Memory B cell (primary cell): ENCODE results near the gene RNPEP.

Experiments
- ATAC-seq: fragments of 150-1000 bp; cut with Tn5 transposase; 2 replicates; pipeline ENCODE4 v1.10.0; 2021; ENCODE audit warnings: low read depth, mild to moderate bottlenecking, moderate library complexity
- DNase-seq, 2 donors: peaks; one replicate each; pipeline ENCODE4 v3.0.0; 2022; ENCODE audit warnings: low spot score in 2 of 2
- H3K27ac Mint-ChIP-seq: one replicate; pipeline ENCODE4 v1.8.0; 2022; ENCODE audit warnings: mild to moderate bottlenecking, moderate library complexity, mixed read lengths
- H3K27me3 Mint-ChIP-seq: one replicate; pipeline ENCODE4 v1.8.0; 2022; ENCODE audit warnings: mixed read lengths
- H3K36me3 Mint-ChIP-seq: one replicate; pipeline ENCODE4 v1.8.0; 2022; ENCODE audit warnings: mild to moderate bottlenecking, mixed read lengths
- H3K4me1 Mint-ChIP-seq: one replicate; pipeline ENCODE4 v1.8.0; 2022; ENCODE audit warnings: mixed read lengths
- H3K4me3 Mint-ChIP-seq: one replicate; pipeline ENCODE4 v1.8.0; 2022; ENCODE audit warnings: mild to moderate bottlenecking, moderate library complexity, mixed read lengths
- H3K9me3 Mint-ChIP-seq: one replicate; pipeline ENCODE4 v1.8.0; 2022; ENCODE audit warnings: mixed read lengths

Gene RNPEP

GRCh38 chr1:201983380-201983805, 945 bp downstream of the RNPEP start:
- ATAC-seq (peak; percentile 23), DNase-seq (no peak)
- Mint-ChIP-seq H3K4me1 (peaks cover 19% of the 10 kb centered on the region), H3K27ac (peak overlapping the region; percentile 88), H3K9me3 (no peaks in the 10 kb centered on the region), H3K27me3 (peaks cover 1% of the 10 kb centered on the region), H3K36me3 (peaks cover 2% of the 10 kb centered on the region), H3K4me3 (peak overlapping the region; percentile 95)

DNA sequence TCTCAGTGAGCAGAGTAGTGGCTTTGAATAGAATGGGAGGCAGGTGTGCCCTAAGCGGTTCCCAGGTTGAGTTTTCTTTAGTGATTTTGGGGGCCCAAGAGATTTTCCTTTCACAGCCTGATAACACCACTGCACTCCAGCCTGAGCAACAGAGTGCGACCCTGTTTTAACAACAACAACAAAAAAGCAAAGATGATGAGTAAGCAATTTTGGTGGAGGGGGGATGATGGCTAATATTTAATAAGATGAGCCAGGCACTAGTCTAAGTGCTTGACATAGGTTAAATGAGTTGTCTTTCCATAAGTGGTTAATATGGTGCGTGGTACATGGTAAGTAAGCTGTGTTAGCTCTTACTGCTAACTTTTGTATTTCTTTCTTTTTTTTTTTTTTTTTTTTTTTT, 2.0 kb downstream of the RNPEP start:
- no peak for ATAC-seq
- peaks cover 19% of the 10 kb centered on the region for H3K4me1 Mint-ChIP-seq

DNA sequence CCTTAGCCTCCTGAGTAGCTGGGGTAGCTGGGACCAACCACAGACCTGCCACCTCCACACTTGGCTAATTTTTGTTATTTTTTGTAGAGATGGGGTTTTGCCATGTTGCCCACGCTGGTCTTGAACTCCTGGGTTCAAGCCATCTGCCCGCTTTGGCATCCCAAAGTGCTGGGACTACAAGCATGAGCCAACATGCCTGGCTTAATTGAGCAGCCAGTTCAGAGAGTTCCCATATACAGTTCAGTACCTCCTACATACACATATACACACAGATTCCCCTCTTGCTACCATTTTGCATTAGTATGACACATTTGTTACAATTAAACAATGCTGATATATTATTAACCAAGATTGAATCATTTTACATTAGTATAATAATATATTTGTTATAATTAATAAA, 2.9 kb downstream of the RNPEP start:
- ATAC-seq = no peak
- no peaks in the 10 kb centered on the region for H3K27me3 Mint-ChIP-seq
- H3K27ac Mint-ChIP-seq = no peak overlapping the region
- DNase-seq = no peak
- H3K9me3 Mint-ChIP-seq = no peaks in the 10 kb centered on the region
- H3K4me1 Mint-ChIP-seq = peaks cover 19% of the 10 kb centered on the region
- H3K36me3 Mint-ChIP-seq = peaks cover 7% of the 10 kb centered on the region
- H3K4me3 Mint-ChIP-seq = no peak overlapping the region

More for the DNA sequence above, 2.0 kb downstream of the RNPEP start:
- no peak for DNase-seq
- Mint-ChIP-seq H3K4me3 (no peak overlapping the region), H3K27me3 (no peaks in the 10 kb centered on the region), H3K27ac (no peak overlapping the region), H3K36me3 (peaks cover 2% of the 10 kb centered on the region), H3K9me3 (no peaks in the 10 kb centered on the region)

- peaks cover 19% of the 10 kb centered on the region for H3K36me3 Mint-ChIP-seq
- ATAC-seq (no peak), DNase-seq (no peak)
- no peaks in the 10 kb centered on the region for H3K9me3 Mint-ChIP-seq
- H3K4me1 Mint-ChIP-seq = peaks cover 8% of the 10 kb centered on the region
- no peaks in the 10 kb centered on the region for H3K27me3 Mint-ChIP-seq
- no peak overlapping the region for H3K4me3 Mint-ChIP-seq
- H3K27ac Mint-ChIP-seq = no peak overlapping the region
Observed at GRCh38 chr1:201988601-201989000, 6.2 kb downstream of the RNPEP start.

GRCh38 chr1:201989354-201990128, 7.1 kb downstream of the RNPEP start:
- H3K36me3 Mint-ChIP-seq = peaks cover 27% of the 10 kb centered on the region
- H3K9me3 Mint-ChIP-seq = no peaks in the 10 kb centered on the region
- H3K4me1 Mint-ChIP-seq = peaks cover 3% of the 10 kb centered on the region
- H3K27me3 Mint-ChIP-seq = no peaks in the 10 kb centered on the region
- no peak overlapping the region for H3K4me3 Mint-ChIP-seq
- ATAC-seq = no peak
- H3K27ac Mint-ChIP-seq = no peak overlapping the region
- no peak for DNase-seq

GRCh38 chr1:201990427-201990826, 8.0 kb downstream of the RNPEP start:
- H3K4me1 Mint-ChIP-seq = peaks cover under 1% of the 10 kb centered on the region
- DNase-seq = no peak
- no peak for ATAC-seq
- no peak overlapping the region for H3K4me3 Mint-ChIP-seq
- H3K9me3 Mint-ChIP-seq = no peaks in the 10 kb centered on the region
- no peaks in the 10 kb centered on the region for H3K27me3 Mint-ChIP-seq
- peaks cover 29% of the 10 kb centered on the region for H3K36me3 Mint-ChIP-seq
- H3K27ac Mint-ChIP-seq = no peak overlapping the region

GRCh38 chr1:201999625-202000238, 17.3 kb downstream of the RNPEP start:
- Mint-ChIP-seq H3K9me3 (no peaks in the 10 kb centered on the region), H3K27me3 (no peaks in the 10 kb centered on the region), H3K4me3 (no peak overlapping the region), H3K4me1 (no peaks in the 10 kb centered on the region), H3K27ac (no peak overlapping the region), H3K36me3 (peaks cover 45% of the 10 kb centered on the region)
- DNase-seq (no peak), ATAC-seq (peak; percentile 59)

GRCh38 chr1:202002507-202002906, 20.1 kb downstream of the RNPEP start:
- H3K27ac Mint-ChIP-seq = no peak overlapping the region
- no peaks in the 10 kb centered on the region for H3K9me3 Mint-ChIP-seq
- no peaks in the 10 kb centered on the region for H3K27me3 Mint-ChIP-seq
- no peaks in the 10 kb centered on the region for H3K4me1 Mint-ChIP-seq
- no peak overlapping the region for H3K4me3 Mint-ChIP-seq
- DNase-seq = no peak
- peaks cover 43% of the 10 kb centered on the region for H3K36me3 Mint-ChIP-seq
- no peak for ATAC-seq

DNA sequence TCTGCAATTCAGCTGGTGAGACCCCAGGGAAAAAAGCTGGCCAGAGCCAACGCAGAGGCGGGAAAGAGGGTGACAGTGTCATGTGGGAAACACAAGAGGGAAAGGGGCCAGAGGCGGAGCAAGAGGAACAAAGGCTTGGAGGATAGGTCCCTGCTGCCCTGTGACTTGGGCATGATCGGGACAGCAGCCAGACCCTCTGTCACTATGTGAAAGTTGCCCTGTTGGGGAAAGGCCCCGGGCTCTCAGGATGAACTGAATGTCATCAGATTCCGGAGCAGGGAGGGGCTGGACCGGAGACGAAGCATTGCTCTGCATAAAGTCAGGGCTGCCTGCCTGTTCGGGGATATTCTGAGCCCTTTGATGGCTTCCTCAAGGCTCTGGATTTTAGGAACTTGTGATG, 22.3 kb downstream of the RNPEP start:
- Mint-ChIP-seq H3K4me3 (no peak overlapping the region), H3K36me3 (peaks cover 40% of the 10 kb centered on the region), H3K9me3 (no peaks in the 10 kb centered on the region), H3K27me3 (no peaks in the 10 kb centered on the region), H3K27ac (no peak overlapping the region), H3K4me1 (peaks cover 2% of the 10 kb centered on the region)
- ATAC-seq = no peak
- DNase-seq = no peak

GRCh38 chr1:202005958-202006357, 23.5 kb downstream of the RNPEP start:
- no peak for ATAC-seq
- no peak overlapping the region for H3K4me3 Mint-ChIP-seq
- H3K27me3 Mint-ChIP-seq = no peaks in the 10 kb centered on the region
- peaks cover 37% of the 10 kb centered on the region for H3K36me3 Mint-ChIP-seq
- no peaks in the 10 kb centered on the region for H3K9me3 Mint-ChIP-seq
- H3K4me1 Mint-ChIP-seq = peaks cover 2% of the 10 kb centered on the region
- no peak for DNase-seq
- no peak overlapping the region for H3K27ac Mint-ChIP-seq

DNA sequence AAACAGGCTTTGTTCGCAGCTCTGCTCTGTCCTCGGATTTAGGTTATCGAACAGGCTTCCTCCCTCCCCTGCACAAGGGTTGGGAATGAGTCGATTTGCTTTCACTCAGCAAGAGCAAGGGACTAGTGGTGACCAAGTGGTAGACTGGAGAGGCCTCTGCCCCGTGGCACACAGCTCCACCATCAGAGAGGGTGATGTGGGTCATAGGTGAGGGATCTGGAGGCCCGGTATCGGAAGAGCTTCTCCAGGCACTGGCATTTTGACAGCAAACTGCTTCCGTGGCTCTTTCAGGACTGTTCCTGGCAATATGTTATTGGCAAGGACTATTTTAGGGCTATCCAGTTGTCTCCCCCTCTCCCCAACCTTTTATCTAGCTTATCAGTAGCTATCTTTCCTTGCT, 24.9 kb downstream of the RNPEP start:
- Mint-ChIP-seq H3K9me3 (no peaks in the 10 kb centered on the region), H3K27ac (no peak overlapping the region), H3K27me3 (no peaks in the 10 kb centered on the region), H3K36me3 (peaks cover 31% of the 10 kb centered on the region), H3K4me1 (peaks cover 2% of the 10 kb centered on the region), H3K4me3 (no peak overlapping the region)
- DNase-seq = no peak
- ATAC-seq = no peak

- H3K27ac Mint-ChIP-seq = no peak overlapping the region
- no peak overlapping the region for H3K4me3 Mint-ChIP-seq
Observed at GRCh38 chr1:202007805-202008489, 25.5 kb downstream of the RNPEP start.

DNA sequence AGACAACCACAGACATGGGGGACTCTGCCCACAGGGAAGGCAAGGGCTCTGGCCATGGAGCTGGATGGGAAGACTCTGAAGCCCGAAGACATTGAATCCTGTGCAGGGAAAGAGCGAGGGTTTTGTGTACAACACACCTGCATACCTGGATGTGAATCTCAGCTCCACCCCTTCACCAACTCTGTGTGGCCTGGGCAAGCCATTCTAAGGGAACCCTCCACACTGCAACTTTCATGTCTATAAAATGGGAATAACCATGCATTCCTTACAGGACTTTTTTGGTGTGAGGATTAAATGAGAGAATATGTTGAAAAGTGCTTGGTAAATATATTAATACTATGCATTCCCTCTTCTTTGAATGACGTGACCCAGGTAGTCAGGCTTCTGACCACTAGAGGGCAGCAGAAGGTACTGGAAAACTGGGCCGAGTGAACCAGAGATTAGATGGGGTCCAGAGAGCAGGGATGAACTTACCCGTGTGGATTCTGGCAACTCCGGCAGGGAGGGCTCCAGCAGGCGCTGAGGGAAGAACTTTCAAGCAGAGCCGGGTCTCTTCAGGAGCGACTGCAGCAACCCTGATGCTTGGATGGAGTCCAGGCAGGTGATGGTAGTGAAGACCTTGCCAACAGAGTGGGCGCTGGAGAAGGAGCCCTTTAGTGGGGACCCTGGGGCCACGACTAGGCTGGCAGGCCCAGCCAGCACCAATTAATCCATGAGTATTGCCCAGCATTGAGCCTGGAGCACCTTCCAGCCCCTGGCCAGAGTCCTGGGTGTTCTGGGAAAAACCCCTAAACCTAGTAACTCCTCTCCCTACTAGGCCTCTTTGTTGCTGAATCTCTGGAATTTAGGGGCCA, 27.1 kb downstream of the RNPEP start:
- Mint-ChIP-seq H3K4me3 (no peak overlapping the region), H3K9me3 (no peaks in the 10 kb centered on the region), H3K27ac (no peak overlapping the region), H3K36me3 (peaks cover 15% of the 10 kb centered on the region), H3K27me3 (no peaks in the 10 kb centered on the region), H3K4me1 (peaks cover 2% of the 10 kb centered on the region)
- peak; percentile 55 to 70 for DNase-seq
- peak; percentile 74 for ATAC-seq

More at GRCh38 chr1:202007805-202008489, 25.5 kb downstream of the RNPEP start:
- Mint-ChIP-seq H3K9me3 (no peaks in the 10 kb centered on the region), H3K36me3 (peaks cover 28% of the 10 kb centered on the region), H3K4me1 (peaks cover 2% of the 10 kb centered on the region), H3K27me3 (no peaks in the 10 kb centered on the region)
- no peak for DNase-seq
- ATAC-seq = no peak
